Urothelium cell line (cell line): ENCODE results near the gene ZC3H10.
"Not testable (repeated sequence)": the region's sequence is repeated elsewhere in the genome, so short reads cannot be mapped to it uniquely, and the experiment has no call there.

Experiments used
- DNase-seq: peaks from one replicate; pipeline ENCODE4 v3.0.0; 2011; ENCODE audit warnings: low spot score, mixed read lengths
- FAIRE-seq: peaks from 2 replicates; lab custom pipeline; 2011; peaks lifted over from hg19 to GRCh38; lab: Jason Lieb, UNC

ZC3H10 gene, protein sequence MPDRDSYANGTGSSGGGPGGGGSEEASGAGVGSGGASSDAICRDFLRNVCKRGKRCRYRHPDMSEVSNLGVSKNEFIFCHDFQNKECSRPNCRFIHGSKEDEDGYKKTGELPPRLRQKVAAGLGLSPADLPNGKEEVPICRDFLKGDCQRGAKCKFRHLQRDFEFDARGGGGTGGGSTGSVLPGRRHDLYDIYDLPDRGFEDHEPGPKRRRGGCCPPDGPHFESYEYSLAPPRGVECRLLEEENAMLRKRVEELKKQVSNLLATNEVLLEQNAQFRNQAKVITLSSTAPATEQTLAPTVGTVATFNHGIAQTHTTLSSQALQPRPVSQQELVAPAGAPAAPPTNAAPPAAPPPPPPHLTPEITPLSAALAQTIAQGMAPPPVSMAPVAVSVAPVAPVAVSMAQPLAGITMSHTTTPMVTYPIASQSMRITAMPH

DNA sequence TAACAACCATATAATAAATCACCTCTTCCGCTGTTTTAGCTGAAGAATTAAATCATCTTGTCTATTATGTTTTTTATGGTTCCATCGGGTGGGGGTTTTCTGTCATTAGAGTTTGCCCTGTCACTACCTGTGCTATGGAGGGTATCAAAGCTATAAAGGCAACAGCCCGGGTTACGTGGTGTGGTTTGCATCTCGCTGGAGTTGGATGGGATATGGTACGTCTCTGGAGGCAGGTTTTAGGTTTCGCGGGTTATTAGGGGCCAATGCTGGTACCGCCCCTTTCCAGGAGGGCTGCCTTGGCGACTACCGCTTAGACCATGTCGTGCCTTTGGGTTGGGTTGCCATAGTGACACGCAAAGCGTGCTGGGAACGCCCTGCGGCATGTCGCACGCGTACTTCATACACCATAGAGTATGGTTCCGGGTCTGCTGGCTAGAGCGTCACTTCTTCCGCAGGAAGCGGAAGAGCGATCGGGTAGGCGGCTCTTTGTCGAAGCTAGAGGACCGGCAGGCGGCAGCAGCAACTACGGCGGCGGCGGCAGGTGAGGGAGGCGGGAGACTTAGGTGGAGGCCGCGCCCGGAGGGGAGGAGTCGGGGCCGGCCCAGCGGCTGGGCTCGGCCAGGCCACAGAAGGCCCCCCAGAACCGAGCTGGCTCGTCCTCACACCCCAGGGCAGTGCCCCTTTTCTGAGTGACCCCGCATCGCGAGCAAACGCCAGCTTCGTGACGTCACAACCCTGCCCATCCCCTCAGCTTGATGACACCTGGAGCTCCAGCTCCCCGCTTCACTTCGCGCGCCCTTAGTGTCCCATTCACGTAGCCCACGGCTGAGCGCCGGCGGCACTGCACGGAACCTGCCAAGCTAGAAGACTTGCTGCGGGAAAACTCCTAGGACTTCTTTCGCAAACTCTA lies at the start of gene ZC3H10:
TSS of gene ZC3H10 (plus strand) at position 489 of the 910 bp plus-strand sequence. CDS start 2,297 bp downstream, outside the sequence.
- DNase-seq (peak; percentile 94), FAIRE-seq (peak; percentile 89)

DNA sequence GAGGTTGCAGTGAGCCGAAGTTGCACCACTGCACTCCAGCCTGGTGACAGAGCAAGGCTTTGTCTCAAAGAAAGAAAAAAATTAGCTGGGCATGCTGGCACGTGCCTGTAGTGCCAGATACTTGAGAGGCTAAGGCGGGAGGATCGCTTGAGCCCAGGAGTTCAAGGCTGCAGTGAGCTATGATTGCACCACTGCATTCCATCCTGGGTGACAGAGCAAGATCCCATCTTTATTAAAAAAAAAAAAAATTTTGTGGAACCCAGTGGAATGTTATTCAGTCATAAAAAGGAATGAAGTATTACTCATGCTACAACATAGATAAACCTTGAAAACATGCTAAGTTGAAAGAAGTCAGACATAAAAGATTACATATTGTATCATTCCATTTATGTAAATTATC lies 46.4 kb upstream of the ZC3H10 start:
- DNase-seq (no peak), FAIRE-seq (no peak)

DNA sequence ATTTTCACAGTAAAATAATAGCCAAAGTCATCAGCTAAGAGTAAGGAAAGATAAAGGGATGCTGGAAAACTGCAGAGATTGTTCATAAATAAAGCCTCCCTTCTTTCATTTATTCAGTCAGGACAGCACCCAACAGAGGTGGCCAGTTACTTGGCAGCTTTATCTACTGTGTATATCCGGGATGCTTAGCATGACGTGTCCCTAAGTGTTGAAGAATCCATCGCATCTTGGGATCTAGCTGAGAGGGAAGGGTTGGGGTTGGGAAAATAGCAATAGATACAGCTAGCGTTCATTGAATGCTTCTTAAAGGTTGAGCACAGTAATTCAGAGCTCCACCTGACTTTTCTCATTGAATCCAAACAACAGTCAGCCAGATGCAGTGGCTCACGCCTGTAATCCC lies 43.7 kb upstream of the ZC3H10 start:
- no peak for DNase-seq
- FAIRE-seq = no peak

DNA sequence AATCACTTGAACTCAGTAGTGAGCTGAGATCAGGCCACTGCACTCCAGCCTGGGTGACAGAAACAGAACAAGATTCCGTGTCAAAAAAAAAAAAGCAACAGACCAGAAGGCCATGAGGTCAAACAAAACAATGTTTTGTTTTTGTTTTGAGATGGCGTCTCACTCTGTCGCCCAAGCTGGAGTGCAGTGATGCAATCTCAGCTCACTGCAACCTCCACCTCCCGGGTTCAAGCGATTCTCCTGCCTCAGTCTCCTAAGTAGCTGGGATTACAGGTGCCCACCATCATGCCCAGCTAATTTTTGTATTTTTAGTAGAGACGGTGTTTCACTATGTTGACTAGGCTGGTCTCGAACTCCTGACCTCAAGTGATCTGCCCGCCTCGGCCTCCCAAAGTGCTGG lies 40.1 kb upstream of the ZC3H10 start:
- FAIRE-seq, DNase-seq: not testable (repeated sequence)

DNA sequence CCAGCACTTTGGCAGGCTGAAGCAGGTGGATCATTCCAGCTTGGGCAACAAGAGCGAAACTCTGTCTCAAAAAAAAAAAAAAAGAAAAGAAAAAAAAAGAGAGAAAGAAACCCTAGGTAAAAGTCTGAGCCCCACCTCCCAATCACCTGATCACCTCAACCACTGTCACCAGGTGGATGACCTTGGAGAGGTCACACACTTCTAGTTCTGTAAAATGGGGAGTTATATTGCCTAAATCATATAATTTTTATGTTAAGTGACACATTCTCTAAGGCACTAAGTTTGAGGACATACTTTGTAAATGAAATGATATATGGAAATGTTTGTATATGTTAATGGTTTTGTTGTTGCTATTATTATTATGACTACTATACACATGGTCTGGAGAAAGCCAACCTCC lies 39.6 kb upstream of the ZC3H10 start:
- DNase-seq (no peak), FAIRE-seq (no peak)

DNA sequence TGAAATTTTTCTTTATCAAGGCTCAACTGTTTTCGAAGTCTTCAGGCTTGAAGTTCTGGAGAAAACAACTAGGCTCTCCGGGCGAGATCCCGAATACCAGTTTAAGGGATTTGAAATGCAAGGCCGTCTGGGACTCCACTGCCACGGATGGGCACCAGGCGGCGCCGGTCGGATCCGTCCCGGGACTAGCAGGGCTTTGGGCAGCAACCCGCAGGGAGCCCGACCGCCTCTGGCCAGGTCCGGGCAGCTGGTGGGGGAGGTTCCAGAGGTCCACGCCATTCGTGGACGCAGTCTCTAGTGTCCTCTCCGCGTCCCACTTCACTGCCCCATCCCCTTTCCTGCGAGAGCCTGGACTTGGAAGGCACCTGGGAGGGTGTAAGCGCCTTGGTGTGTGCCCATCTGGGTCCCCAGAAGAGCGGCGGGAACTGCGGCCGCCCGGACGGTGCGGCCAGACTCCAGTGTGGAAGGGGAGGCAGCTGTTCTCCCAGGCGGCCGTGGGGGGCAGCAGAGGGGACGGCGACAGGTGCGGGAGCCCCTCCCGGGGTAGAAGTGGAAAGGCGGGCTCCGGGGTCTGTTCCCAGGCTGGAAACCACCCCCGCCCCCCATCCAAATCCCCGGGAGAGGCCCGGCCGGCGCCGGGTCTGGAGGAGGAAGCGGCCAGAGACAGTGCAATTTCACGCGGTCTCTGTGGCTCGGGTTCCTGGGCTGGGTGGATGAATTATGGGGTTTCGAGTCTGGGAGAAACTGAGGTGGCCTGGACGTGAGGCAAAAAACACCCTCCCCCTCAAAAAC lies 38.9 kb upstream of the ZC3H10 start:
- peak; percentile 88 for DNase-seq

DNA sequence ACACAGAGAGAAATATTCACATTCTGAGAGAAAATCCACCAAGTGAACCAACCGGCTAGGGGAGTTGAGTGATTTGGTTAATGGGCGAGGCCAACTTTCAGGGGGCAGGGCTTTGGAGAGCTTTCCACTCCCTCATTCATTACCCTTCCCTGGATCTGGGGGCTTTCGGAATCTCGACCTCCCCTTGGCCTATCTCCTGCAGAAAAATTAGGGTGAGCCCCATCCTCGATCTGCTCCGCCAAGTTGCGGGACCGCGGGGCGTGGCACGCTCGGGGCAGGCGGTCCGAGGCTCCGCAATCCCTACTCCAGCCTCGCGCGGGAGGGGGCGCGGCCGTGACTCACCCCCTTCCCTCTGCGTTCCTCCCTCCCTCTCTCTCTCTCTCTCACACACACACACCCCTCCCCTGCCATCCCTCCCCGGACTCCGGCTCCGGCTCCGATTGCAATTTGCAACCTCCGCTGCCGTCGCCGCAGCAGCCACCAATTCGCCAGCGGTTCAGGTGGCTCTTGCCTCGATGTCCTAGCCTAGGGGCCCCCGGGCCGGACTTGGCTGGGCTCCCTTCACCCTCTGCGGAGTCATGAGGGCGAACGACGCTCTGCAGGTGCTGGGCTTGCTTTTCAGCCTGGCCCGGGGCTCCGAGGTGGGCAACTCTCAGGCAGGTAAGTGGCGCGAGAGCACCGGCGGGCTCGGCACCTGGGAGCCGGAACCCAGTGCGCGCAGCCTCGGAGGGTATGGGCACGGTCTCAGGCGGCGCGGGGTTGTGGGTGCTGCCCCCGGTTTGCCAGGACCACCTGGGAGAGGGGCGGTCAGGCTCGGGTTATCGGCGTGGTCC lies 38.1 kb upstream of the ZC3H10 start, which contains the start of gene ERBB3:
TSS of gene ERBB3 (plus strand) at position 443 of the 833 bp plus-strand sequence. CDS start at position 579, 136 bp downstream.
- peak; percentile 92 for DNase-seq

More for the DNA sequence above, 38.9 kb upstream of the ZC3H10 start:
- FAIRE-seq = no peak

DNA sequence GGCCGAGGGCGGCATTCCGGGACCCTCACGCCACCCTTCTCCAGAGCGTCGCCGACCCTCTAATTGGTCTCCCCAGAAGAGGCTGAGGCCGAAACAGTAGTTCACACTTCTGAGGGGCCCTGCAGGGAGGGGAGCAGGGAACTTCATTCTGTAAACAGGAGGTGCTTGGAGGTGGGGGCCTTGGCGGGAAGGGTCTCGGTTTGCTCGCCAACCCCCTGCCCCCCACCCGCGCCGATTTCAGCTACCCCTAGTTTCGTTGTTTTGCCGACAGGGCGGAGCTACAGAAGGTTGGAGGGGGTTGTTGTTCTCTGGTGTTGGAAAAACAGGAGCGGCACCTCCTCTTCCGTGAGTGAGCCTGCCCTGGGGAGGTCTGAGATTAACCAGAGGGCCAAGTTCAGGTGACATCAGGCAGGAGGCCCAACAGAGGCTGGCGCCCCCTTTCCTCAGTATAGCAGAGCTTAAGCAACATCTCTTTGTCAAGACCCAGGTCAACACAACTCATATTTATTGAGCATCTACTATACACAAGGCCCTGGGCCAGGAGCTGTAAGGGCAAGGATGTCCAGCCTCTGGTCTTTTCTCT lies 37.4 kb upstream of the ZC3H10 start:
- no peak for FAIRE-seq
- no peak for DNase-seq

More for the DNA sequence above, 38.1 kb upstream of the ZC3H10 start, which contains the start of gene ERBB3:
- FAIRE-seq = peak; percentile 95

DNA sequence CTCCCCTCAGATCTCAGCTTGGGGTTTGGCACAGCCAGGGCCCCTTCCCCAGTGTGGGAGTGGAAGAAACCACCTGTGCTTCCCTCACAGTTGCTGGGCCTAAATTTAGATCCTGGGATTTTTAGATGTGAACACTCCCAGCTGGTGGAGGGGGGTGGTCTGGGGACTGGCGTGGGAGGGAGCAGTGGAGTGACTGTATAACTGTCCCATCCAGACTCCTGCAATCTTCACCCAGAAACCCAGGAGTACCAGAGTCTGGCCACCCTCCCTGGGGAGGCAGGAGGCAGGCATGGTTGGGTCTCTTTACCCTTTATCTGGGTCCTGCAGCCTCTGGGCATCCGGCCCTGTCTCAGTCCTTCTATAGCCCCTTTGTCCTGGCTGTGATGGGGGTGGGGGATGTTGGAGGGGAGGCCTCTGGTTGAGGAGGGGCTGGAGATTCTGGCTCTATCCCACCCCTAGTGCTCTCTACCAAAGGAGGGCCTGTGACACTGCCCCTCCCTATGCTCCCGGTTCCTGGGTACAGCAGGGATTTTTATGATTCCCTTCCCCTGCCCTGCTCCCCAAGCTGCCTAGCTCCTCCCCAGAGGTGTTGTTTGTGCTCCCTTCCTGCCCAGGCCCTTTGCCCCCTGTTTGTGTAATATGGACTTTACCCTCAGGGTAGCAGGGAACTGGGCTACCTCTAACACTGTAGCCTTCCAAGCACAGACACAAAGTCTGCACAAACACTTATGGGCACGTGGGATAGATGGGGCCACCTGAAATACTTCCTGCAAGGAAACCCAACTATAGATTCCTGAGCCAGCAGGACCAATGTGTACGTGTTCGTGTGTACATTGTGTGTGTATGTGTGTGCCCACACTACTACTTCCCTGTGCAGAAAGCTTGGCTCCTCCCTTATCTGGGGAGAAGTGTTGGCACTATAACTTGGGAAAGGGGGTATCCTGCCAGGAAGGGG lies 36.4 kb upstream of the ZC3H10 start:
- FAIRE-seq (no peak), DNase-seq (no peak)

DNA sequence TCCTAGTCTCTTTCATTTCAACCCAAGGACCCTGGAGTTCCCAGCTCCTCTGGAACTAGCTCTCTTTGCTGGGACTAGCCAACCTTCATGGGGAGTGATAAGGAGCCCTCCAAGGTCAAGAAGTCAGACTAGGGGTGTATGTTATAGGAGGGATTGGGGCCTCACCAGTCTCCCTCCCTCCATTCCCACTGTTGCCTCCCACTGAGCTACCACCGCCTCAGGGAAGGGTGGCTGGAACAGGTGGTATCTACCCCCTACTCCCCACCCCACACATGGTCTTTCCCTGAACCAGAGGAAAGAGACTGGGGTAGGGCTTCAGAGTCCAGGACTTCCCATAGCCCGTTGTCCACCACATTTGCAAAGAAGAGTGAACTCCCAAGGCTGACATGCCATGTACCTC lies 35.7 kb upstream of the ZC3H10 start:
- FAIRE-seq (no peak), DNase-seq (no peak)

DNA sequence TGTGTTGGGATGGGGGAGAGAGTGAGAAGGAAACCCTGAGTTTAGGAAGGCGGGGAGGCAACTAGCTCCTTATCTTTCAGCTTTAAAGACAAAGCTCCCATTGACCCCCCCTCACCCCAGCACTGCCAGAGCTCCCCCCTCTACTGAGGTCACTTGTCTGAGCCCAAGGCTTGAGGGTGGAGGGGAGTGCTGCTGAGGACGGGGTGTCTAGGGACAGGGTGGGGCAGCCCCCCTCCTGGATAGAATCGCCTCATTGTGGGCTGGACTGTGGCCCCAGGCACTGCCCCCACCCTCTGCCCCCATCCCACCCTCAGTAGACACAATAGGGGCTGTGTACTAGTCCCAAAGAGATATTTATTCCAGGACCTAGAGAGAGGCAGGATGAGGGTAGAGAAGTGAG lies 35.1 kb upstream of the ZC3H10 start:
- FAIRE-seq = no peak
- no peak for DNase-seq

DNA sequence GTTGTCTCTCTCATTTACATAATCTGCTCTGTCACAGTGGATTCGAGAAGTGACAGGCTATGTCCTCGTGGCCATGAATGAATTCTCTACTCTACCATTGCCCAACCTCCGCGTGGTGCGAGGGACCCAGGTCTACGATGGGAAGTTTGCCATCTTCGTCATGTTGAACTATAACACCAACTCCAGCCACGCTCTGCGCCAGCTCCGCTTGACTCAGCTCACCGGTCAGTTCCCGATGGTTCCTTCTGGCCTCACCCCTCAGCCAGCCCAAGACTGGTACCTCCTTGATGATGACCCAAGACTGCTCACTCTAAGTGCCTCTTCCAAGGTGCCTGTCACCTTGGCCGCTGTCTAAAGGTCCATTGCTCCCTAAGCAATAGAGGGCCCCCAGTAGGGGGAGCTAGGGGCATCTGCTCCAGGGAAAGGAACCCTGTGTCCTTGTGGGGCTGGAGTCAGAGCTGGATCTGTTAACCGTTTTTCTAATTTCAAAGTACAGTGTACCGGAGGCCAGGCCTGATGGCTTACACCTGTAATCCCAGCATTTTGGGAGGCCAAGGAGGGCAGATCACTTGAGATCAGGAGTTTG lies 33.0 kb upstream of the ZC3H10 start:
- FAIRE-seq = no peak
- no peak for DNase-seq

DNA sequence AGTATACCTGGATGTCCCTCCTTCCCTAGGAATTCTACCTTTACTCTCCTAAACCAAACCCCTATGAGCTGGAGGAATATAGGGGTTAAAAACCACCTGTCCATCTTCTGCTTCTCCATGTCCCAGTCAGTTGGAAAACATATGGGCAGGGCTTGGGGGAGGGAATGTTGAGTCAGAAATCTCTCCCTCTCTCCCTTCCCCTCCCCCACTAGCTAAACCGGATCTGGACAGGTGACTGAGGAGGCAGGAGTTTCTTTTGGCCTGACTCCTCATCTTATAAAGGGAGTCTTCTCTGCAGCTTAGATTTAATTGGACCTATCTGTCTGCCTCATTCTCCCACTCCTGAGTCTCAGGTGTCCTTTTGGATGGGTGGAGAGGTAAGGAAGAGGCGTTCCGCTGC lies 32.0 kb upstream of the ZC3H10 start:
- no peak for FAIRE-seq
- no peak for DNase-seq

DNA sequence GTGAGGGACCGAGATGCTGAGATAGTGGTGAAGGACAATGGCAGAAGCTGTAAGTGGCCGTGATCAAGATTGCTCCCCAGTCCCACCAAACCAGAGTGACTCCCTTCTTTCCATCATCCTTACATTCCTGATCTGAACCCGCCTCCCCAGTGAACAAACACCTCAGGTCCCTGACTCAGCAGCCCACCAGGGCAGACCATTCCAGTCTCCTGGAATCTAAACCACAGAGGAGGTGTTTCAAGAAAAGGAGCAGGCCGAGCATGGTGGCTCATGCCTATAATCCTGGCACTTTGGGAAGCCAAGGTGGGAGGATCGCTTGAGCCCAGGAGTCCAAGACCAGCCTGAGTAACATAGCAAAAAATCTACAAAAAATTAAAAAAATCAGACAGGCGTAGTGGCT lies 31.5 kb upstream of the ZC3H10 start:
- FAIRE-seq (no peak), DNase-seq (no peak)

DNA sequence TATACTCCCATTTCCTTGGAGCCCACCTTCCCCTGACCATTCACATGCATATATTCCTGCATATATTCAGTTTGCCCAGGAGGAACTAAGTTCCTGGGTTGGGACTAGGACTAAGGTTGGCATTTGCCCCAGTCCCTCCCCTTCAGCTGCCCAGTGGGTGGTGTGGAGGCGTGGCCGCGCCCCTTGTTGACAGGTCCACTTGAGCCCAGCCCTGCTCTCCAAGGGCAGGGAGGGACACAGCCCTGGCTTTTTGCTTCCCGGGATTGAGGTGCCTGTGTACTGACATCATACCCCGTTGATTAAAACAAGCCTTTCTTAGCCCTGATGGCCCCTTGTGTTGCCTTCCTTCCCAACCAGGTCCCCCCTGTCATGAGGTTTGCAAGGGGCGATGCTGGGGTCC lies 30.8 kb upstream of the ZC3H10 start:
- FAIRE-seq = no peak
- DNase-seq = no peak

DNA sequence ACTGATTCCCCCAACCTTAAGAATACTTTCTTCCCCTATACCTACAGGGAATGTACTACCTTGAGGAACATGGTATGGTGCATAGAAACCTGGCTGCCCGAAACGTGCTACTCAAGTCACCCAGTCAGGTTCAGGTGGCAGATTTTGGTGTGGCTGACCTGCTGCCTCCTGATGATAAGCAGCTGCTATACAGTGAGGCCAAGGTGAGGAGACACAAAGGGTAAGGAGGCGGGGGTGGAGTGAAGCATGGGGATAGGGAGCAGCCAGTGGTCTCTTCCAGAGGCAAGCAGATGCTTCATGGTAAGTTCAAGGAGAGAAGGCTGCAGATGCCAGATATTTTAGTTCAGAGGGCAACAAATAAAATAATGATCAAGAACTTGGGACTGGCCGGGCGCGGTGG lies 20.3 kb upstream of the ZC3H10 start:
- DNase-seq (no peak), FAIRE-seq (no peak)

DNA sequence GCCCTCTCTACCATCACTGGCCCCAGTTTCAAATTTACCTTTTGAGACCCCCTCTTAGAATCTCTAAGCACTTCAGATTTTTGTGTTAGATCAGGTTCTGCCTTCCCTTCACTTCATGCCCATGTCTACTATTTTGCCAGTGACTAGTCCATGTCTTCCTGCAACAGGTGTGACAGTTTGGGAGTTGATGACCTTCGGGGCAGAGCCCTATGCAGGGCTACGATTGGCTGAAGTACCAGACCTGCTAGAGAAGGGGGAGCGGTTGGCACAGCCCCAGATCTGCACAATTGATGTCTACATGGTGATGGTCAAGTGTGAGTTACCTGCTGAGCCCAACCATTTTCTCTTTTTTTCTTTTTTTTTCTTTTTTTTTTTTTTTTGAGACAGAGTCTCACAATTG lies 19.5 kb upstream of the ZC3H10 start:
- DNase-seq = no peak
- FAIRE-seq = no peak

DNA sequence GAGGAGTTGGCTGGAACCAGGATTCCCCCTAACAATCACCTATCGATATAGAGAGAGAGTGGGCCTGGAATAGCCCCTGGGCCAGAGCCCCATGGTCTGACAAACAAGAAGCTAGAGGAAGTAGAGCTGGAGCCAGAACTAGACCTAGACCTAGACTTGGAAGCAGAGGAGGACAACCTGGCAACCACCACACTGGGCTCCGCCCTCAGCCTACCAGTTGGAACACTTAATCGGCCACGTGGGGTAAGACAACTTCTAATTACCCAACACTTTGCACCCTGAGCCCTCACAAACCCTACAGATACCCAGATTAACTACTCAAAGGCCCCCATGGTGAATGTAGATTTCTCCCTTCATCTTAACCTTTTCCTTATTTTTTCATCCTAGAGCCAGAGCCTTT lies 18.3 kb upstream of the ZC3H10 start:
- DNase-seq = no peak
- no peak for FAIRE-seq
